Measurements from ENCODE around the gene MTRF1.
"Not testable (repeated sequence)": the region's sequence is repeated elsewhere in the genome, so short reads cannot be mapped to it uniquely, and the experiment has no call there.

Gene MTRF1

GRCh38 chr13:41182231-41182630 is 81.1 kb downstream of the MTRF1 start:
- TF ChIP-seq CTCF (conservative IDR thresholded peaks at IDR 0.05): no peak
- no peak overlapping the region for H3K27ac ChIP-seq

GRCh38 chr13:41179593-41180250 is 83.7 kb downstream of the MTRF1 start:
- no peak overlapping the region for H3K27ac ChIP-seq
- no peak for TF ChIP-seq CTCF (conservative IDR thresholded peaks at IDR 0.05)

GRCh38 chr13:41178040-41178439 is 85.3 kb downstream of the MTRF1 start:
- no peak overlapping the region for H3K27ac ChIP-seq
- TF ChIP-seq CTCF (conservative IDR thresholded peaks at IDR 0.05): no peak

- TF ChIP-seq CTCF (conservative IDR thresholded peaks at IDR 0.05): no peak
- H3K27ac ChIP-seq: no peak overlapping the region
These were observed 85.8 kb downstream of the MTRF1 start for GRCh38 chr13:41177616-41178015.

GRCh38 chr13:41175576-41175975 is 87.8 kb downstream of the MTRF1 start:
- H3K27ac ChIP-seq: not testable (repeated sequence)

All from VCaP (cell line).